GM23248 (cell line): ENCODE measurements around the gene ADAMTSL1.

Experiments used
- EZH2 ChIP-seq: fragments of 200-600 bp; sonication (generic); IDR thresholded peaks from 2 replicates; pipeline ENCODE4 v1.6.1; 2018; ENCODE audit warnings: antibody characterized with exemption, mild to moderate bottlenecking; ENCODE audit not compliant: insufficient read depth, poor library complexity, severe bottlenecking
- EZH2phosphoT487 ChIP-seq: fragments of 200-600 bp; sonication (generic); IDR thresholded peaks from 2 replicates; pipeline ENCODE4 v1.6.1; 2018; ENCODE audit warnings: antibody characterized with exemption, moderate library complexity, mild to moderate bottlenecking, low read depth; ENCODE audit not compliant: insufficient read depth

GRCh38 chr9:18500451-18500850 lies 26.5 kb downstream of the ADAMTSL1 start:
- TF ChIP-seq EZH2 (no peak), EZH2phosphoT487 (no peak)
